Activated CD4-positive, alpha-beta memory T cell treated with anti-CD3 and anti-CD28 coated beads, Interleukin-2, amount 10 ng/mL, durations not matched to agents 7 days and 5 days (primary cell): ENCODE results near the gene DYRK3. TPM values are rescaled to one million over a fixed set of nuclear protein-coding genes. Genes with fewer than 3 reads are reported as not detected.
A peak's percentile ranks its signal among the peaks of the same experiment; 100 is the strongest.
"Not testable (repeated sequence)": the region's sequence is repeated elsewhere in the genome, so short reads cannot be mapped to it uniquely, and the experiment has no call there.

ENCODE experiments used
- CTCF ChIA-PET: fragments of 350-600 bp; sonication (Branson Sonifier 250); formaldehyde crosslinking; loops from one replicate; lab custom pipeline; 2021; ENCODE audit warnings: antibody characterized with exemption, inconsistent platforms; lab: Charles Lee
- POLR2A ChIA-PET: fragments of 350-600 bp; sonication (Branson Sonifier 250); formaldehyde crosslinking; loops from one replicate; lab custom pipeline; 2021; ENCODE audit warnings: antibody characterized with exemption; lab: Charles Lee
- DNase-seq: peaks from one replicate; pipeline ENCODE4 v3.0.0-alpha.2; 2020
- H3K27ac Mint-ChIP-seq: one replicate; pipeline ENCODE4 v1.8.0; 2021; ENCODE audit warnings: mild to moderate bottlenecking, mixed read lengths
- H3K27me3 Mint-ChIP-seq: one replicate; pipeline ENCODE4 v1.8.0; 2021; ENCODE audit warnings: mixed read lengths
- H3K36me3 Mint-ChIP-seq: one replicate; pipeline ENCODE4 v1.8.0; 2021; ENCODE audit warnings: low read depth, mixed read lengths
- H3K4me1 Mint-ChIP-seq: one replicate; pipeline ENCODE4 v1.8.0; 2021; ENCODE audit warnings: mixed read lengths
- H3K4me3 Mint-ChIP-seq: one replicate; pipeline ENCODE4 v1.8.0; 2021; ENCODE audit warnings: mild to moderate bottlenecking, mixed read lengths
- H3K9me3 Mint-ChIP-seq: one replicate; pipeline ENCODE4 v1.8.0; 2021; ENCODE audit warnings: mixed read lengths
- total RNA-seq, 2 experiments: library from RNA; stranded (reverse); gene quantifications; one replicate each; pipeline ENCODE4 v1.2.3, GENCODE V29; 2021

Gene DYRK3
- total RNA-seq, 2 experiments from 2014 or later: 8.8 to 9.2 TPM

GRCh38 chr1:206596319-206596666, 39.0 kb upstream of the DYRK3 start:
- Mint-ChIP-seq H3K27me3 (no peaks in the 10 kb centered on the region), H3K27ac (no peak overlapping the region), H3K4me3 (no peak overlapping the region), H3K9me3 (no peaks in the 10 kb centered on the region), H3K4me1 (peaks cover 13% of the 10 kb centered on the region), H3K36me3 (peaks cover 69% of the 10 kb centered on the region)
- ChIA-PET CTCF (interaction anchor here (1.0 kb wide), 1 partner anchor 53 kb away, joined by 5 read pairs; no protein-coding TSS in a partner anchor), POLR2A (no interaction called here)
- DNase-seq: no peak

- Mint-ChIP-seq H3K4me3 (no peak overlapping the region), H3K36me3 (peaks cover 53% of the 10 kb centered on the region), H3K27ac (no peak overlapping the region), H3K27me3 (no peaks in the 10 kb centered on the region), H3K9me3 (no peaks in the 10 kb centered on the region), H3K4me1 (no peaks in the 10 kb centered on the region)
- ChIA-PET CTCF (interaction anchor here (1.5 to 5.1 kb wide), 3 partner anchors 10 to 111 kb away, joined by 3 to 24 read pairs (median 6); partner anchors contain the start of gene EIF2D), POLR2A (no interaction called here)
- no peak for DNase-seq
Measured at GRCh38 chr1:206600527-206600926, 34.8 kb upstream of the DYRK3 start.

GRCh38 chr1:206604861-206605260, 30.5 kb upstream of the DYRK3 start:
- Mint-ChIP-seq H3K27ac (no peak overlapping the region), H3K36me3 (peaks cover 43% of the 10 kb centered on the region), H3K4me1 (peaks cover 22% of the 10 kb centered on the region), H3K4me3 (no peak overlapping the region), H3K27me3 (no peaks in the 10 kb centered on the region), H3K9me3 (no peaks in the 10 kb centered on the region)
- DNase-seq: no peak
- CTCF ChIA-PET: no interaction called here
- POLR2A ChIA-PET: no interaction called here

- no peak for DNase-seq
Measured at GRCh38 chr1:206606867-206607266, 28.5 kb upstream of the DYRK3 start.

GRCh38 chr1:206608108-206608698, 27.1 kb upstream of the DYRK3 start:
- POLR2A ChIA-PET: interaction anchor here (2.3 kb wide), 1 partner anchor 27 kb away, joined by 16 read pairs; the partner anchor contains the start of gene DYRK3
- H3K36me3 Mint-ChIP-seq: peaks cover 32% of the 10 kb centered on the region
- H3K9me3 Mint-ChIP-seq: no peaks in the 10 kb centered on the region
- no peak overlapping the region for H3K27ac Mint-ChIP-seq
- H3K27me3 Mint-ChIP-seq: no peaks in the 10 kb centered on the region
- peaks cover 45% of the 10 kb centered on the region for H3K4me1 Mint-ChIP-seq
- DNase-seq: peak; percentile 66
- H3K4me3 Mint-ChIP-seq: no peak overlapping the region
- CTCF ChIA-PET: interaction anchor here (1.0 to 5.4 kb wide), 10 partner anchors 8 to 138 kb away, joined by 3 to 50 read pairs (median 10); partner anchors contain the start of genes DYRK3 and IKBKE

More at GRCh38 chr1:206606867-206607266, 28.5 kb upstream of the DYRK3 start:
- ChIA-PET POLR2A (interaction anchor here (0.6 kb wide), 1 partner anchor 20 kb away, joined by 4 read pairs; no protein-coding TSS in a partner anchor), CTCF (interaction anchor here (1.0 to 5.4 kb wide), 7 partner anchors 15 to 375 kb away, joined by 3 to 50 read pairs (median 7); partner anchors contain the start of gene DYRK3)
- Mint-ChIP-seq H3K27me3 (no peaks in the 10 kb centered on the region), H3K27ac (peak overlapping the region; percentile 32), H3K36me3 (peaks cover 40% of the 10 kb centered on the region), H3K4me3 (no peak overlapping the region), H3K9me3 (no peaks in the 10 kb centered on the region), H3K4me1 (peaks cover 39% of the 10 kb centered on the region)

GRCh38 chr1:206609229-206609991, 25.9 kb upstream of the DYRK3 start:
- H3K27me3 Mint-ChIP-seq: no peaks in the 10 kb centered on the region
- H3K36me3 Mint-ChIP-seq: peaks cover 25% of the 10 kb centered on the region
- H3K27ac Mint-ChIP-seq: peak overlapping the region; percentile 83
- H3K9me3 Mint-ChIP-seq: no peaks in the 10 kb centered on the region
- DNase-seq: no peak
- POLR2A ChIA-PET: interaction anchor here (1.7 to 2.3 kb wide), 2 partner anchors 26 to 74 kb away, joined by 6 to 16 read pairs; partner anchors contain the start of gene DYRK3
- CTCF ChIA-PET: interaction anchor here (0.6 to 5.4 kb wide), 19 partner anchors 9 to 438 kb away, joined by 3 to 50 read pairs (median 6); partner anchors contain the start of genes DYRK3, IKBKE and RASSF5
- H3K4me3 Mint-ChIP-seq: peak overlapping the region; percentile 15
- peaks cover 45% of the 10 kb centered on the region for H3K4me1 Mint-ChIP-seq

GRCh38 chr1:206612129-206612876, 23.0 kb upstream of the DYRK3 start, which contains the start of gene EIF2D:
Gene EIF2D, minus strand, starts transcription at chr1:206612465. Its CDS starts 123 bp downstream, at chr1:206612342.
- Mint-ChIP-seq H3K4me3 (peak within 1 kb of the TSS; percentile 94), H3K4me1 (peaks cover 41% of the 10 kb centered on the region), H3K9me3 (no peaks in the 10 kb centered on the region), H3K27me3 (peaks cover 12% of the 10 kb centered on the region), H3K27ac (peak within 1 kb of the TSS; percentile 81), H3K36me3 (peaks cover 16% of the 10 kb centered on the region)
- ChIA-PET CTCF (interaction anchor here (0.6 to 4.6 kb wide), 46 partner anchors 9 to 305 kb away, joined by 3 to 42 read pairs (median 6); partner anchors contain the start of genes DYRK3, IKBKE and RASSF5), POLR2A (interaction anchor here (0.9 to 2.5 kb wide), 22 partner anchors 10 to 148 kb away, joined by 3 to 21 read pairs (median 4); partner anchors contain the start of genes DYRK3, IKBKE and MAPKAPK2)
- peak; percentile 96 for DNase-seq

GRCh38 chr1:206626396-206626795, 8.9 kb upstream of the DYRK3 start:
- H3K9me3 Mint-ChIP-seq, H3K4me1 Mint-ChIP-seq, POLR2A ChIA-PET, H3K36me3 Mint-ChIP-seq, H3K4me3 Mint-ChIP-seq, DNase-seq, H3K27ac Mint-ChIP-seq: not testable (repeated sequence)
- CTCF ChIA-PET: interaction anchor here (0.9 to 5.6 kb wide), 2 partner anchors 9 to 37 kb away, joined by 5 to 132 read pairs; partner anchors contain the start of gene DYRK3
- peaks cover 32% of the 10 kb centered on the region for H3K27me3 Mint-ChIP-seq

- H3K4me1 Mint-ChIP-seq: peaks cover 2% of the 10 kb centered on the region
- ChIA-PET POLR2A (no interaction called here), CTCF (interaction anchor here (0.7 to 5.6 kb wide), 5 partner anchors 17 to 84 kb away, joined by 3 to 132 read pairs (median 4); partner anchors contain the start of gene EIF2D)
- no peak overlapping the region for H3K27ac Mint-ChIP-seq
- H3K36me3 Mint-ChIP-seq: no peaks in the 10 kb centered on the region
- DNase-seq: no peak
- no peak overlapping the region for H3K4me3 Mint-ChIP-seq
- no peaks in the 10 kb centered on the region for H3K9me3 Mint-ChIP-seq
- H3K27me3 Mint-ChIP-seq: peaks cover 38% of the 10 kb centered on the region
Measured at GRCh38 chr1:206628916-206629315, 6.4 kb upstream of the DYRK3 start.

GRCh38 chr1:206631085-206631509, 4.2 kb upstream of the DYRK3 start:
- Mint-ChIP-seq H3K4me3 (no peak overlapping the region), H3K4me1 (peaks cover 19% of the 10 kb centered on the region), H3K36me3 (no peaks in the 10 kb centered on the region), H3K27ac (no peak overlapping the region), H3K9me3 (no peaks in the 10 kb centered on the region), H3K27me3 (peaks cover 36% of the 10 kb centered on the region)
- ChIA-PET POLR2A (interaction anchor here (0.9 to 1.2 kb wide), 3 partner anchors 19 to 60 kb away, joined by 3 to 4 read pairs (median 4); partner anchors contain the start of gene EIF2D), CTCF (interaction anchor here (0.7 to 5.6 kb wide), 23 partner anchors 10 to 351 kb away, joined by 3 to 132 read pairs (median 4); partner anchors contain the start of genes EIF2D, IKBKE and MAPKAPK2)
- peak; percentile 24 for DNase-seq

- no peak for DNase-seq
- no peak overlapping the region for H3K27ac Mint-ChIP-seq
- POLR2A ChIA-PET: interaction anchor here (1.1 to 3.1 kb wide), 2 partner anchors 14 to 30 kb away, joined by 4 to 33 read pairs; no protein-coding TSS in a partner anchor
- peaks cover 28% of the 10 kb centered on the region for H3K27me3 Mint-ChIP-seq
- peaks cover 34% of the 10 kb centered on the region for H3K4me1 Mint-ChIP-seq
- no peaks in the 10 kb centered on the region for H3K36me3 Mint-ChIP-seq
- no peaks in the 10 kb centered on the region for H3K9me3 Mint-ChIP-seq
- no peak overlapping the region for H3K4me3 Mint-ChIP-seq
- CTCF ChIA-PET: interaction anchor here (1.2 to 8.8 kb wide), 13 partner anchors 15 to 348 kb away, joined by 3 to 250 read pairs (median 10); partner anchors contain the start of gene EIF2D
Measured at GRCh38 chr1:206633708-206634121, 1.6 kb upstream of the DYRK3 start.
